Measurements from ENCODE around the gene ASGR2.

GRCh38 chr17:7079581-7080455 lies 34.8 kb downstream of the ASGR2 start, which contains the start of gene CLEC10A:
- TF ChIP-seq CTCF (IDR thresholded peaks at IDR 0.05) (no peak), POLR2AphosphoS5 (IDR thresholded peaks at IDR 0.05) (no peak), POLR2A (IDR thresholded peaks at IDR 0.05) (no peak)
